SU-DHL-6 (cell line): Measurements from ENCODE around the gene FSTL3.

ENCODE experiments used
- CTCF ChIP-seq: fragments of 200-600 bp; sonication (generic); IDR thresholded peaks from one replicate; pipeline ENCODE4 v1.5.1; 2017; ENCODE audit warnings: antibody characterized with exemption, mild to moderate bottlenecking, low read length, moderate library complexity; ENCODE audit not compliant: insufficient read depth, poor library complexity, severe bottlenecking
- EZH2phosphoT487 ChIP-seq: fragments of 200-600 bp; sonication (generic), shearing (Covaris generic); conservative IDR thresholded peaks from 2 replicates; pipeline ENCODE4 v1.6.1; 2018; ENCODE audit warnings: mild to moderate bottlenecking, antibody characterized with exemption, low read length, moderate library complexity, mixed read lengths

GRCh38 chr19:663682-664117, 12.5 kb upstream of the FSTL3 start:
- no peak for TF ChIP-seq CTCF
- TF ChIP-seq EZH2phosphoT487 = no peak
